ENCODE measurements around the gene SIVA1. TPM values are rescaled to one million over a fixed set of nuclear protein-coding genes. Genes with fewer than 3 reads are reported as not detected.

Gene SIVA1
- total RNA-seq, 1 donor, result 67.8 TPM

GRCh38 chr14:104772707-104773504 is 20.0 kb downstream of the SIVA1 start:
- no peak for DNase-seq (ENCODE audit: low read depth)
- no peak for TF ChIP-seq CTCF (IDR thresholded peaks at IDR 0.05; ENCODE audit: insufficient read depth, low read depth, low read length)
- H3K4me3 ChIP-seq (ENCODE audit: low read depth, low read length), result no peak overlapping the region

GRCh38 chr14:104773505-104774452 is 20.8 kb downstream of the SIVA1 start:
- no peak for DNase-seq (ENCODE audit: low read depth)
- no peak overlapping the region for H3K4me3 ChIP-seq (ENCODE audit: low read depth, low read length)
- no peak for TF ChIP-seq CTCF (IDR thresholded peaks at IDR 0.05; ENCODE audit: insufficient read depth, low read depth, low read length)

- TF ChIP-seq CTCF (IDR thresholded peaks at IDR 0.05; ENCODE audit: insufficient read depth, low read depth, low read length), result no peak
- H3K4me3 ChIP-seq (ENCODE audit: low read depth, low read length), result no peak overlapping the region
- no peak for DNase-seq (ENCODE audit: low read depth)
Measured at GRCh38 chr14:104774453-104775072, 21.6 kb downstream of the SIVA1 start.

- no peak for TF ChIP-seq CTCF (IDR thresholded peaks at IDR 0.05; ENCODE audit: insufficient read depth, low read depth, low read length)
- no peak for DNase-seq (ENCODE audit: low read depth)
- H3K4me3 ChIP-seq (ENCODE audit: low read depth, low read length), result no peak overlapping the region
Measured at GRCh38 chr14:104775073-104775489, 22.1 kb downstream of the SIVA1 start.

- H3K4me3 ChIP-seq (ENCODE audit: low read depth, low read length), result no peak overlapping the region
- TF ChIP-seq CTCF (IDR thresholded peaks at IDR 0.05; ENCODE audit: insufficient read depth, low read depth, low read length), result no peak
- no peak for DNase-seq (ENCODE audit: low read depth)
Measured at GRCh38 chr14:104776481-104776880, 23.5 kb downstream of the SIVA1 start.

GRCh38 chr14:104776961-104777807 is 24.2 kb downstream of the SIVA1 start:
- no peak overlapping the region for H3K4me3 ChIP-seq (ENCODE audit: low read depth, low read length)
- TF ChIP-seq CTCF (IDR thresholded peaks at IDR 0.05; ENCODE audit: insufficient read depth, low read depth, low read length), result no peak
- no peak for DNase-seq (ENCODE audit: low read depth)
